Duodenal mucosa (tissue), 2 donors: ENCODE results near the gene CXCL10.
"Not testable (repeated sequence)": the region's sequence is repeated elsewhere in the genome, so short reads cannot be mapped to it uniquely, and the experiment has no call there.

Experiments
- H3K27ac ChIP-seq: one replicate; pipeline ENCODE4 v1.7.0; 2013; ENCODE audit warnings: low read depth, low read length
- H3K27me3 ChIP-seq, 2 donors: one replicate each; pipeline ENCODE4 v1.7.0; 2013; ENCODE audit warnings: low read length in 2 of 2, control low read depth in 1 of 2; ENCODE audit not compliant: insufficient read depth in 2 of 2, control insufficient read depth in 1 of 2
- H3K36me3 ChIP-seq, 2 donors: one replicate each; pipeline ENCODE4 v1.7.0; 2013; ENCODE audit warnings: low read length in 2 of 2, control low read depth in 1 of 2; ENCODE audit not compliant: insufficient read depth in 2 of 2, control insufficient read depth in 1 of 2
- H3K4me1 ChIP-seq, 2 donors: one replicate each; pipeline ENCODE4 v1.7.0; 2013; ENCODE audit warnings: low read length in 2 of 2, control low read depth in 1 of 2; ENCODE audit not compliant: insufficient read depth in 2 of 2, control insufficient read depth in 1 of 2
- H3K4me3 ChIP-seq, 2 donors: one replicate each; pipeline ENCODE4 v1.7.0; 2013; ENCODE audit warnings: low read length in 2 of 2, low read depth in 1 of 2
- H3K9ac ChIP-seq, 2 donors: one replicate each; pipeline ENCODE4 v1.7.0; 2013; ENCODE audit warnings: low read length in 2 of 2, low read depth in 1 of 2
- H3K9me3 ChIP-seq, 2 donors: one replicate each; pipeline ENCODE4 v1.7.0; 2013; ENCODE audit warnings: low read length in 2 of 2, control low read depth in 1 of 2; ENCODE audit not compliant: control insufficient read depth in 1 of 2

CXCL10 gene

DNA sequence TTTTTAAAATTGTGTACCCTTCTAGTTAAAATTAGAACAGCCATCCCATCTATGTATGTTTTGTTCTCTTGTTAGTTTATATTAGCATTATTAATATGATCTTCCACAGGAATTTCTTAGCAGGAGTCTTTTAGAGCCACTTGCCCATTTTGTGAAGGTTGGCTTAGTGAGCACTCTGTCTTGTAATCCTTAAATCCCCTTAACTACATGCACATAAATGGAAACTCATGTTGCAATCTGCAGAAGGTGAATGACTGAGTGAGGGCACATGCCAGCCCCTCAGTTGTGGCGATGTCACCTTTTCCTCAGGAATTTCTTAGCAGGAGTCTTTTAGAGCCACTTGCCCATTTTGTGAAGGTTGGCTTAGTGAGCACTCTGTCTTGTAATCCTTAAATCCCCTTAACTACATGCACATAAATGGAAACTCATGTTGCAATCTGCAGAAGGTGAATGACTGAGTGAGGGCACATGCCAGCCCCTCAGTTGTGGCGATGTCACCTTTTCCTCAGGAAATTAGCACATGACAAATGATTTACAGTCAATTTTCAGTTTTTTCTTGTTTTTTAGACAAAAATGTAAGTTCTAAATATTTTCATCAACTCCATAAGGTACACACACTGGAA lies 24.7 kb downstream of the CXCL10 start:
- not testable (repeated sequence) for H3K27me3 ChIP-seq, H3K27ac ChIP-seq, H3K4me3 ChIP-seq, H3K9ac ChIP-seq, H3K4me1 ChIP-seq, H3K36me3 ChIP-seq, H3K9me3 ChIP-seq

DNA sequence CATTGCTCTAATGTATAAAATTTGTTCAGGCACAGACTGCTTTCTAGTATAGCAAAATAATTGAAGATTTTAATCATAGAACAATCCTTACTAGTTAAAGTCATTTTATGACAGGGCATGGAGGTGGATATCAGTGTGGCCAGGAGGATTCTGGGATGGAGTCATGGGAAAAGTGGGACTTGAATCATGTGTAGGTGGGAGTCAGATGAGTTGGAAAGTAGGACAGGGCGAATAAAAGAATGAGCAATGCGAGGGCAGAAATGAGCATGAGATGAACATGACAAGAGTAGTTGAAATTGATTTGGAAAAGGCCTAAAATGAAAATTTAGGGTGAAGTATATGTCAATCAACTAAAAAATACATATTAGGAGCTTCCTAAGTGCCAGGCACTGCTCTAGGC lies 25.4 kb downstream of the CXCL10 start:
- no peak overlapping the region for H3K27ac ChIP-seq
- H3K9me3 ChIP-seq, result no peaks in the 10 kb centered on the region
- no peak overlapping the region for H3K9ac ChIP-seq
- H3K27me3 ChIP-seq, result no peaks in the 10 kb centered on the region
- no peaks in the 10 kb centered on the region for H3K36me3 ChIP-seq
- no peak overlapping the region for H3K4me3 ChIP-seq
- peaks cover 0 to 3% of the 10 kb centered on the region in 2 donors for H3K4me1 ChIP-seq

DNA sequence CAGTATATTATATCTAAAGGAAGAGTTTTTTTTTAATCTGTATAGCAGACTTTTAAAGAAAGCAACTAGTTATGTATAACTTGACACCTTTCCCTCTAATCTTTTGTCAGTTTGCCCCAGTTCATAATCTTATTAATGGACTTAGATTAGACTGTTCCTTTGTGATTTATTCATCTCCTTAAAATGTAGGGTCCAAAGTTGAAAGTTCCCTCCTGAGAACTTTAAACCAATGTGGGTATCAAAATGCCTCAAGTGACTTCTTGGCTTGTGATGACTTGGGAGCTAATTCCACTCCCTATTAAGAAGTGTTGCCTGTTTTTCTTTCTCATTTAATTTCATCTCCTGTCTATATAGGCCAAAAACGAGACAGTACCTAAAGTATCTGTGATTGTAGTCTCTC lies 26.2 kb downstream of the CXCL10 start:
- H3K4me3 ChIP-seq, result no peak overlapping the region
- no peaks in the 10 kb centered on the region for H3K36me3 ChIP-seq
- no peaks in the 10 kb centered on the region for H3K9me3 ChIP-seq
- no peak overlapping the region for H3K27ac ChIP-seq
- H3K27me3 ChIP-seq, result no peaks in the 10 kb centered on the region
- no peak overlapping the region for H3K9ac ChIP-seq
- H3K4me1 ChIP-seq, result peaks cover 0 to 3% of the 10 kb centered on the region in 2 donors

DNA sequence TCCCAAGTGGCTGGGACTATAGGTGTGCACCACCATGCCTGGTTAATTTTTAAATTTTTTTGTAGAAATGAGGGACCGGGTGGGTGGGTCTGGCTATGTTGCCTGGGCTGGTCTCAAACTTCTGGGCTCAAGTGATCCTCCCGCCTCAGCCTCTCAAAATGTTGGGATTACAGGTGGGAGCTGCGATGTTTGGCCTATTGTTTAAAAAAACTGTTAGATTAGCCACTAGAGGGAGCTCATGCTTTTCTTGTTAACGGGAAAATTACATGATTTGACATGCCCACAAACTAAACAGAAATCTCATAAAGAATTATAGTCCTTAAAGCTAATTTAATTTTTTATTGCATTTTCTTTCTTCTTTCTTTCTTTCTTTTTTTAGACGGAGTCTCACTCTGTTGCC lies 27.6 kb downstream of the CXCL10 start:
- Histone ChIP-seq H3K9ac (no peak overlapping the region), H3K4me1 (peaks cover 0 to 3% of the 10 kb centered on the region in 2 donors), H3K9me3 (no peaks in the 10 kb centered on the region), H3K4me3 (no peak overlapping the region), H3K27me3 (no peaks in the 10 kb centered on the region), H3K36me3 (no peaks in the 10 kb centered on the region), H3K27ac (no peak overlapping the region)

DNA sequence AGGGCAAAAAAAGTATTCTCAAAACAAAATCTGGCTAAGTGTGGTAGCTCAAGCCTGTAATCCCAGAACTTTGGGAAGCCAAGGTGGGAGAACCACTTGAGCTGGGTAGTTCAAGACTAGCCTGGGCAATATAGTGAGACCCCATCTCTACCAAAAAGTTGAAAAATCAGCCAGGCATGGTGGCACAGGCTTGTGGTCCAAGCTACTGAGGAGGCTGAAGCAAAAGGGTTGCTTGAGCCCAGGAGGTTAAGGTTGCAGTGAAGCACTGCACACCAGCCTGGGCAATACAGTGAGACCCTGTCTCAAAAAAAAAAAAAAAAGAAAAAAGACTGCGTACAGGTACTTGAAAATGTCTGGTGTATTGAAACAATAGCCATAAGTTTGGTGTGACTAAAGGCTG lies 30.8 kb downstream of the CXCL10 start:
- H3K27ac ChIP-seq, result no peak overlapping the region
- no peaks in the 10 kb centered on the region for H3K27me3 ChIP-seq
- no peak overlapping the region for H3K4me3 ChIP-seq
- peaks cover 11 to 12% of the 10 kb centered on the region in 2 donors for H3K4me1 ChIP-seq
- H3K36me3 ChIP-seq, result no peaks in the 10 kb centered on the region
- no peaks in the 10 kb centered on the region for H3K9me3 ChIP-seq
- no peak overlapping the region for H3K9ac ChIP-seq

DNA sequence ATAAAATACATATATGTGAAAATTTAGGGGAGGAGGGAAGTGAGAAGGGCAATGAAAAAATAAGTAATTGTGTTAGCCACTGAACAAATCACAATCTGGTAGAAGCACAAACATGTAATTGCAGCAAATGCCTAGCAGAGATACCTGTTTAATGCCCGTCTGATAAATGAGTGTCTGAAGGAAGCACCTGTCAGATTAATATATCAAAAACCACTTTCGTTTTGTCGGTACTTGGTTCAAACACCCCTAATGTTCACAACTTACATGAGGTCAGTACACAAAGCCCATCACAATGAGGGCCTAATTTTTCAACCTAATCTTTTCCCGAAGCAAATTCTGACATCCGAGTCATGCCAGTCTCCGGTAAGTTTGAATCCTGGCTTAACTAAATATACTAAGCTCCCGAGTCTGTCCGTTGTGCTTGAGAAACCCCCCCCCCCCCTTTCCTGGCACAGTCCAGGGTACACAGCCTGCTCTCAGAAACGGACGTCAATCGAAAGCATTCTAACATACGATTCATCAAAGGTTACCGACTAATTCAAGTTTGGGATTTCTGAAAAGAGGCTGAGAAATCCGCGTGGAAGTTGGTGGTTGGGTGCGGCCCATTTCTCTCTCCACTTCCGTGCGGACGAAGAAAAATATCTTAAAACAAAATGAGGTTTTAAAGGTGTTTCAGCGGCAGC lies 33.3 kb downstream of the CXCL10 start:
- H3K4me1 ChIP-seq, result peaks cover 11 to 12% of the 10 kb centered on the region in 2 donors
- H3K27me3 ChIP-seq, result no peaks in the 10 kb centered on the region
- no peak overlapping the region for H3K27ac ChIP-seq
- H3K9ac ChIP-seq, result peak overlapping the region; percentile 56 to 59
- H3K4me3 ChIP-seq, result peak overlapping the region; percentile 88 to 95
- H3K36me3 ChIP-seq, result no peaks in the 10 kb centered on the region
- H3K9me3 ChIP-seq, result no peaks in the 10 kb centered on the region

DNA sequence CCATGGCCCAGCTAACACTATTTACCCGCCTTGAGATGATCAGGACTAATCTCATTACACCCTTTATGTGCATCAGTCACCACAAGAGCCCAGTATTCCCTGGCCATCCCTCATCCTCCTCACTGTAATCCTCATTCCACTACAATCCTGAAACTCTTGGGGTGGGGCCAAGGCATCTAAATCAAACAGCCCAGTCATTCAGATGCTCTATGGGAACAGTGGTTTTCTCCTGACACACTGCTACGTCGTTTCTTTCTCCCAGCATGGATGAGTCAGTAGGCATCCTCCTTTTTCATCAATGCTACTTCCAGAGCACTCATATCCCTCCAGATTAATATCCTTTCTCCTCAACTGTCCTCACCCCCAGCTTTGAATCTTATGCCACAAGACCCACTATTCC lies 38.2 kb downstream of the CXCL10 start:
- H3K27ac ChIP-seq, result no peak overlapping the region
- no peaks in the 10 kb centered on the region for H3K27me3 ChIP-seq
- no peaks in the 10 kb centered on the region for H3K9me3 ChIP-seq
- H3K4me1 ChIP-seq, result peaks cover 11 to 12% of the 10 kb centered on the region in 2 donors
- H3K9ac ChIP-seq, result no peak overlapping the region
- H3K36me3 ChIP-seq, result peaks cover 13 to 16% of the 10 kb centered on the region in 2 donors
- no peak overlapping the region for H3K4me3 ChIP-seq

DNA sequence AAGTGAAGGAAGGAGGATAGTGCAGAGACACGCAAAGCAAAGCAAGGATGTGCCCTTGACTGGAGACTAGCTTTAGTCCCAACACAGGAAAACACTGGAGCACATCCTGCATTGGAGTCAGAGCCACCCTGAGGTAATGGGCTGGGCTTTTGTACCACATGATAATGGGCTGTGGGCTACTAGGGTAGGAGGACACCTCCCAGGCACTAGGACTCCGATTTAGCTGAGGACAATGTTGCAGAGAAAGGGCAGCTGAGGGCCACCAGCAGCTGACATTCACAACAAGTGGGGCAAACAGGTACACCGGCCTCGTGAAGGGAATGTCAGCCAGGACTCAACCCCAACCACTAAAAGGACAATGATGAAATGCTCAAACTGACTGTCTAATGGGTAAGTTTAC lies 42.7 kb downstream of the CXCL10 start:
- Histone ChIP-seq H3K4me1 (no peaks in the 10 kb centered on the region), H3K36me3 (peaks cover 28 to 51% of the 10 kb centered on the region in 2 donors), H3K4me3 (no peak overlapping the region), H3K9me3 (no peaks in the 10 kb centered on the region), H3K9ac (no peak overlapping the region), H3K27me3 (no peaks in the 10 kb centered on the region), H3K27ac (no peak overlapping the region)

DNA sequence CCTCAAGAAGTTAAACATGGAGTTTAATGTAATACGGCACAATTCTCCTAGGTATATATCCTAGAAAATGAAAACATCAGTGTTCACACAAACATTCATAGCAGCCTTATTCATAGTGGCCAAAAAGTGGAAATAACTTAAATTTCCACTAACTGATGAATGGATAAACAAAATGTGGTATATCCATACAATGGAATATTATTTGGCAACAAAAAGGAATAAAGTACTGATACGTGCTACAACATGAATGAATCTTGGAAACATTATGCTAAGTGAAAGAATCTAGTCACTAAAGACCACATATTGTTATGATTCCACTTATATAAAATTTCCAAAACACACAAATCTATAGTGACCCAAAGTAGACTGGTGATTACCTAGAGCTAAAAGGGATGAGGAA lies 47.1 kb downstream of the CXCL10 start:
- Histone ChIP-seq H3K4me3 (no peak overlapping the region), H3K27ac (no peak overlapping the region), H3K36me3 (peaks cover 46 to 75% of the 10 kb centered on the region in 2 donors), H3K9ac (no peak overlapping the region), H3K4me1 (no peaks in the 10 kb centered on the region), H3K9me3 (no peaks in the 10 kb centered on the region), H3K27me3 (no peaks in the 10 kb centered on the region)

DNA sequence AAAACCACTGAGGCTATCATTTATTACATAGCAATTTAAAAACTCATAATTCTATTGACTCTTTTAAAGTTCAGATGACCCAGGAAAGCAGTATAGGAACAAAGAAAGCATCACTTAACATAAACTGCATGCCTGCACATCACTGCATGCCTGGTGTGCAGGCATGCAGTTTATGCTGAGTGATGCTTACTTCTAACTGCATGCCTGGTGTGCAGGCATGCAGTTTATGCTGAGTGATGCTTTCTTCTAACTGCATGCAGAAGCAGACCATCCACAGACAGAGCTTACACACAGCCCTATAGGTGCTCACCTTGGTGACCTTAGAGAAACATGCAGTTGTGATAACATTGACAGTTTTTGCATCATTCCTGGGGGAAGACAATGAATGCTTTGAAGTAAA lies 49.5 kb downstream of the CXCL10 start:
- Histone ChIP-seq H3K9ac (no peak overlapping the region), H3K27me3 (no peaks in the 10 kb centered on the region), H3K4me3 (no peak overlapping the region), H3K9me3 (no peaks in the 10 kb centered on the region), H3K27ac (no peak overlapping the region), H3K36me3 (peaks cover 54 to 82% of the 10 kb centered on the region in 2 donors), H3K4me1 (no peaks in the 10 kb centered on the region)
